ENCODE data around the gene DMD.
"Not testable (repeated sequence)": the region's sequence is repeated elsewhere in the genome, so short reads cannot be mapped to it uniquely, and the experiment has no call there.

DMD gene

DNA sequence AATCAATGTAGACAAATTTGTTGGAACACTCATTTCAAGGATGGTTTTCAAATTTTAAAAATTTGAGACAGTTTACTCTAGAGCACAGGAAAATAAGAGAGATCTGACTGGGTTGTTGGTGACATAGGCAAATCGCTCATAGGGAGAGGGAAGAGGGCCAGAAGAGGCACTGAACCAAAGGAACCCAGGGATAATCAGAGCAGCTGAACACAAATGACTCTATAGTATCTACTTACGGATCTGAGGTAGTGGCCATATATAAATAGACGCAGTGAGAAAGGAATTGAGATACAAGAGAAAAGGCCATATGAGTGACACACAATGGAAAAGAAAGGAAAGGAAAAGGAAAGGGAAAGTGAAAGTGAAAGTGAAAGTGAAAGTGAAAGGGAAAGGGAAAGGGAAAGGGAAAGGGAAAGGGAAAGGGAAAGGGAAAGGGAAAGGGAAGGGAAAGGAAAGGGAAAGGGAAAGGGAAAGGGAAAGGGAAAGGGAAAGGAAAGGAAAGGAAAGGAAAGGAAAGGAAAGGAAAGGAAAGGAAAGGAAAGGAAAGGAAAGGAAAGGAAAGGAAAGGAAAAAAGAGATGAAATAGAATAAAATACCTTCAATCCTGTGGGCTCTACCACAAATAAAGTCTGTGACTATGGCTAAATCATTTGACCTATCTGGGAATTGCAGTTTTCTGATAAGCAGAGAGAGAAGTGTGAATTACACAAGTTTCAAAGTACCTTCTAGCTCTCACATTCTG is 759.2 kb downstream of the DMD start:
- no peak for DNase-seq

GRCh38 chrX:32448945-32449344 is 762.4 kb downstream of the DMD start:
- DNase-seq: no peak

GRCh38 chrX:32448320-32448719 is 763.0 kb downstream of the DMD start:
- DNase-seq: no peak

GRCh38 chrX:32447640-32448039 is 763.7 kb downstream of the DMD start:
- DNase-seq: no peak

GRCh38 chrX:32443841-32444240 is 767.5 kb downstream of the DMD start:
- no peak for DNase-seq

DNA sequence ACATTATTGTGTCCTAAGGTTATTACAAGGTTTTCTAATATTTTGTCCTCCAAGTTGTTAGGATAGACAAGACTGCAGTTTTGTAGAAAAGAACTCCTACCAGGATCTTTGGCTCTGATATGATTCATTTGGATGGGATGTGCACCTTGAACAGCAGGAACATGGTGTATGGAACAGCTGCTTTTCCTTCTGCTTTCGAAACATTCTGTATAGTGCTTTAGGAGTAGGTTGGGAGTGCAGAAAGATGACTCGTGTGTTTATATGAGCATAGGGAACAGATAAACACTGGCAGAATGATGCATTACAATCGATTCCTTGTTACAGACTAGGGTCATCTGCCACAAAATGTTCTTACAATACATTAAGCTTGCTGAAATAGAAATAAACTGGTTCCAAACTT is 790.1 kb downstream of the DMD start:
- no peak for DNase-seq

DNA sequence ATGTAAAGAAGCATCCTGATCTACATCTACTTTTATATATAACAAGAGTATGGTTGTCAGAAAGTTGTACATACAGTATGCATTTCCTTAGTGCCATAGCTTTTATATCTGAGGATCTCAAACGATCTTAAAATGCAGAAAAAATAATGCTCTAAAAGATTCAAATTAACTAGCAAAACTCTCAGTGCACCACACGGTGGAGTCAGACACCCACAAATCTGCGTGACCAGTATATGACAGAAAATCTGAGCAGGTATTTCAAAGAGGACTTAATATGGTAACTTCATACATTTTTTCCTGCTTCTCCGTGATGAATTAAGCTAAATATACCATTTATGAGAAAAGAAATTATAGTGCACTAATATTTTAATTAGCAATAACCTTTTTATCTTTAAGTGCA is 803.0 kb downstream of the DMD start:
- DNase-seq: no peak

- DNase-seq: no peak
Observed at GRCh38 chrX:32397562-32398216, 813.7 kb downstream of the DMD start.

DNA sequence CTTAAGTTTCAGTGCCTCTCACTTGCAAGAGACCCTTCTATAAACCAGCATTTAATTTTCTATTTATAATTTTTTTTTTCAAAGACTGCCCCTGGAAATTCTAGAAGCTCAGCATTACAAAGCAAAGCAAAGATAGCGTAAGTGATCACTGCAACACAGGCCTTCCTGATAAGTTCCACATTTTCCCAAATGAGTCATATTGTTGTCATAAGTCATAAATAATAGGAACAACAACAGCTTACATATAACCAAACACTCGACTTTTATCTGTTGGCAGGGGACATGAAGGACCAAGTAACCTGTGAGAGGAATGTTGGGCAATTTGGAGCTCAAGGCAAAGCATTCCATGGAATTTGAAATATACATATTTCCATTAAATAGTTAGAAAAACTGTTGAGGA is 815.5 kb downstream of the DMD start:
- no peak for DNase-seq

DNA sequence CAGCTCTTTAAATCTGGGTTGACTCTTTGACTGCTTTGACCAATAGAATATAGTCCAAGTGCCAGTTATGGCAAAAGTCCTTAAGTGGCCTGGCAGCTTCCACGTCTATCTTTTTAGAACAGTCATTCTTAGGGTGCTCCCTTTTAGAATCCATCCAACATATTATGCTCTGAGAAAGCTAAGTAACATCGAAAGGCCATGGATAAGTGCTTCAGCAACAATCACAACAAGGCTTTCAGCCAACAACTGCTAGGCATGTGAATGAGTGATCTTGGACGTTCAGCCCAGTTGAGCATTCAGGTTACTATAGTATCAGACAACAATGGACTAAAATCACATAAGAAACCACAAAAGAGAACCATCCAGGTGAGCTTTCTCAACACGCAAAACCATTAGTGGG is 818.7 kb downstream of the DMD start:
- no peak for DNase-seq

DNA sequence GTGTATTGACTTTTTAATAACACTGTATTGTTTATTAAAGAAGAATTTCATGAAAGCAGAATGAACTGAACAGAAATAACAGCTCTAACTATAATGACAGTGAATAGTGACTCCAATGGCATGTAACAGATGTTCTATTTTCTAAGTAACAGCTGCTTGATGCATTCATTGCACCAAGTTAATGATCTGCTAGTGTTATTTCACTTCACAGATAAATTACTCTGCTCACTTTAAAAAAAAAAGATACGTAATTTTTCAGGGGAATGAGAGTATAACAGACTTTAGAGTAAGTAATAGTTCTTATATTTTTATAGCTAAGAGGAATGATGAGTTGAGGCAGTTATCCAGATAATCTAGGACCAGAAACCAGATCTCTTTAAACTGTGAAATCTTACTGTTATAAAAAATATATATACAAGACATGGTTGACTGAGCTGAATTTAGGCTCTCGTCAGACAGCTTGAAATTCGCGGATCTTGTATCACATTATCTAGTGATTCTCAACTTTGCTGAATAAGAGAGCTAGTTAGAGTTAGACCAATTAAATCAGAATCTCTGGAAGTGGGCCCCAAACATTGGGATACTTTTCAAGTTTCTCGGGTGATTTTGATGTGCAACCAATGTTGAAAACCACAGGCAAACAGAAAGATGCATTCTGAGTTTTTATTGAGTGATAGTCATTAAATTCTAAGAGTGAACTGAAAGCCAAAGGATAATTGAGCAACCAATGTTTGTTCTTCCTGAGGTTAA is 840.7 kb downstream of the DMD start:
- DNase-seq: no peak

DNA sequence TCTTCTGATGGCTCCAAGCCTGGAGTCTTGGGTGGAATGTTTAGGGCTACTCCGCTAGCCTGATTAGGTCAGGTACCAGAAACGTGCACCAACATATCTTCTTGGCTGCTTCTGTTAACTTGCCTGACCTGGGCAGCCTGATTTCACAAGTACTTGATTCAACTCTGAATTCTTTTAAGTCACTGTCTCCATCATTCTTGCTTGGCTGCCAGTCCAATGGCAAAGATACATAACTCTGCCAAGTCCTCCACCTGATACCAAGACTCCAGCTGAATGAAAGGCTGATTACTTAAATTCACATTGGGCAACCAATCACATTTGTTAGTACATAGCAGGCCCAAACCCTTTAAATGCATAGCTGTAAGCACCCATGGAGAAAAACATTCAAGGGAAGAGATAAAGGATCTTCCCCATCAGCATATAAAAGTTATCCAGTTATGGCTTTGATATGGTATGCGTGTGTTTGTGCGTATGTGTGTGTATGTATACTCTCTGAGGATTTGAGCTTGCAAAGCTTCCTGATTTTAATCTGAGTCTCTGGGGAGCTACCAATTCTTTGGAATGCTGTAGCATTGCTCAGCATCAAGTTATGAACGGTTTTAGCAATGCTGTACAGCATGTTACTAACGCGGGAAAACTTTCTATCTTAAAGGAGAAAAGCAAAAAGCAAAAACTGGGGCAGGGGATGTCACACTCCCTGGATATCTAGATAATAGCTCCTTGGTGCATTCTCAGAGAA is 917.2 kb downstream of the DMD start:
- no peak for DNase-seq

- no peak for DNase-seq
Observed at GRCh38 chrX:32289356-32289755, 922.0 kb downstream of the DMD start.

GRCh38 chrX:32281853-32282252 is 929.5 kb downstream of the DMD start:
- no peak for DNase-seq

DNA sequence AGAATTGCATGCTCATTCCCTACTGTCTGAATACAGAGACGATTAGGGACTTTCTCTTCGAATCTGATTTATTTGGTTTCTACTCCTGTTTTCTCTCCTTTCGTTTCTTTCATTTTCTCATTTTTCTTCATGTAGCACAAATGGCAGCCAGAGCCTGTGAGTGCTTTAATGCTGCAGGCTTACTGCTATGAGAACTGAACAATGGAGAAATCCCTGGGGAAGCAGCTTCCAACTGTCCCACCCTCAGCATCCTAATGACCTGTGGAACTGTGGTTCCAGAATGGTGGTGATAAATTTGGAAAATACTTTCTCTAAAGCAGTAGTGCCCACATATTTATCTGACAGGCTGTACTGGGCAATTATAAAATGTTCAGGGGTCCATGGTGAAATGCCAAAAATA is 930.4 kb downstream of the DMD start:
- DNase-seq: no peak

- DNase-seq: no peak
Observed at GRCh38 chrX:32280489-32280888, 930.9 kb downstream of the DMD start.

DNA sequence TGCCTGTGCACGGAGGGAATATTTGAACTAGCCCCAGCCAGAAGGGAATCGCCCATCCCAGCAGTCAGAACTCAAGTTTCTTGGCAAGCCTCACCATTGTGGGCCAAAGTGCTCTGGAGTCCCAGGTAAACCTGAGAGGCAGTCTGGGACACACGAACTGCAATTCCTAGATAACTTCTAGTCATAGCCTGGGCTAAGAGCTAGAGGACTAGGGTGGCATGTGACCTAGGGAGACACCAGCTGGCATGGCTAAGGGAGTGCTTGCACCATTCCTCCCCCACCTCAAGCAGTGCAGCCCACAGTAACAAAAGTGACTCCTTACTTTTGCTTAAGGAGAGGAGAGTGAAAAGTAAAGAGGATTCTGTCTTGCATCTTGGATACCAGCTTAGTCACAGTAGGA is 935.2 kb downstream of the DMD start:
- DNase-seq: no peak

DNA sequence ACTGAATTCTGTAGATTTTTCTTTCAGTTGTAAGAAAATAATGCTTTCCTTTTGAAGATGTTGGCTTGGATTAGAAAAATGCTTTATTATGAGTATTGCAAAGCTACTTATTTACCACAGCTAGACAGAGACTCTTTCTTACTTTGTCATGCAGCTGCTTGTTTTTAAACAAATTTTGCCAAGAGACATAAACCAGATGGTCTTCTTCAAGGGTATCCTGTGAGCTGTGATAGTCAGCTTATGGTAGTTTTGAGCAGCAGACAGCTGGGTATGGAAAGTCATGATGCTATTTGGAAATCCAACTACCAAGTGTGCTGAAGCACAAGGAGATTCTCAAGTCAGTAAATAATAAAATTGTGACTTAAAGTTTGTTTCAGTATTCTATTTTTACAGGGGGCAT is 941.5 kb downstream of the DMD start:
- no peak for DNase-seq

DNA sequence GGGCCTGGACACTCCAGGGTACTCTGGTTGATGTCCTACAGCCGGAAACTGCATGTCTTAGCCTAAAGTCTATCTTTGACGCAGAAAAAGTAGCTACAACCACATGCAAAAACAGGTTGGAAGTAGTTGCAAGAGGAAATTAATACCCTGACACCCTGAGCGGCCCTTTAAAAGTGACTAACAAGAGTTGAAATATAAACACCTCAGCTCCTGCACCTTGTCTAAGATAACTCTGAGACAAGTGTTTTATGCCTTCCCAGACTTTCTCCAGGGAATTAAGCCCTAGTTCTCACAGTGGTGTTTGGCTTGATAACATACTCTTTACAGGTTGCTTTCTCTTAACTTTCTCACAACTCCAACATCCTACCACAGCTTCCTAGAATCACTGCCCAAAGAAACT is 943.1 kb downstream of the DMD start:
- DNase-seq: no peak

- DNase-seq: no peak
Observed at GRCh38 chrX:32267796-32268195, 943.6 kb downstream of the DMD start.

DNA sequence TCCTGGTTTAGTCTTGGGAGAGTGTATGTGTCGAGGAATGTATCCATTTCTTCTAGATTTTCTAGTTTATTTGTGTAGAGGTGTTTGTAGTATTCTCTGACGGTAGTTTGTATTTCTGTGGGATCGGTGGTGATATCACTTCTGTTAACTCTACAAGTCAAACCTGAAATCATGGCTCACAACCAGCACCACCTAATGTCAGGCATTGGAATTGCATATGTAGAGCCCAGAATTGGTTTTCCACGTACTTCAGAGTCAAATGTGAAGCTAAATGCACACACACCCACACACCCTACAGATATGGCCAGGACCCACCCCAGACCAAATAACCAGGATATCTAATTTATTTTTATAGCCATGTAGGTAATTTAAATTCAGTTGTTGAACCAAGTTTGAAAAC is 964.7 kb downstream of the DMD start:
- DNase-seq: not testable (repeated sequence)

DNA sequence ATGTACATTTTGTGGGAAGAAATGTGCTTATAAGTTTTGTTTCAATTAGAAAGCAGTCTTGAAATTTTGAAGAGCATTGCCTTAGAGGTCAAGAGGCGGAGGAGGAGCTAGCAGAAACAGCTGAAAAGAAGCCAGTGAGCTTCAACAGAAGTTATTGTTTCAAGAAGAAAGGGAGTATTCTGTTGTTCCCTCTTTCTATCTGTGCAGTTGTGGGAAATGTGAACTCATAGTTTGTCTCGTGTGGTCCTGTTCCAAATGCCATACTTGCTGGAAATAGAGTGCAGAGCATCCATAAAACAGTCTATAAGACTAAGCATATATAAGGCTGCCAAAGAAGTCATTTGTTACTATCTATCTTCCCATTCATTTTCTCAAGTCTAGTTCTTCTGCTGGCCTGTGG is 1015.7 kb downstream of the DMD start:
- DNase-seq: no peak

DNA sequence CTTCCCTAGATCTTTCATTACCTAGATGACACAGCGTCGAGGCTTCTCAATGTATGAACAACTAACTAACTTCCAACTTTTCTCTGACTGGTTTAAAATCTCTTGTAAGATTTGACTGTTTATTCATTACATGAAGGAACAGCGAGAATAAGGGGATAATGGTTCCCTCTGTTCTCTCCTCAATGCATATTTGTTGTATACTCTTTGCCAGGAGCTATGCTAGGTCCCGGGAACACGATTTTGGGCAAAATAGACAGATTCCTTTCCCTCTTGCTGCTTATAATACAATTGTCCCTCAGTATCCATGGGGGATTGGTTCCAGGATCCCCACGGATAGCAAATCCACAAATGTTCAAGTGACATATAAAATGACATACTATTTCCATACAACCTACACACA is 1020.0 kb downstream of the DMD start:
- no peak for DNase-seq
